Measurements from ENCODE around the gene MOAP1. TPM values are rescaled to one million over a fixed set of nuclear protein-coding genes. Genes with fewer than 3 reads are reported as not detected.

MOAP1 gene
- total RNA-seq, 1 experiment from 2014 or later, result 9.3 TPM

DNA sequence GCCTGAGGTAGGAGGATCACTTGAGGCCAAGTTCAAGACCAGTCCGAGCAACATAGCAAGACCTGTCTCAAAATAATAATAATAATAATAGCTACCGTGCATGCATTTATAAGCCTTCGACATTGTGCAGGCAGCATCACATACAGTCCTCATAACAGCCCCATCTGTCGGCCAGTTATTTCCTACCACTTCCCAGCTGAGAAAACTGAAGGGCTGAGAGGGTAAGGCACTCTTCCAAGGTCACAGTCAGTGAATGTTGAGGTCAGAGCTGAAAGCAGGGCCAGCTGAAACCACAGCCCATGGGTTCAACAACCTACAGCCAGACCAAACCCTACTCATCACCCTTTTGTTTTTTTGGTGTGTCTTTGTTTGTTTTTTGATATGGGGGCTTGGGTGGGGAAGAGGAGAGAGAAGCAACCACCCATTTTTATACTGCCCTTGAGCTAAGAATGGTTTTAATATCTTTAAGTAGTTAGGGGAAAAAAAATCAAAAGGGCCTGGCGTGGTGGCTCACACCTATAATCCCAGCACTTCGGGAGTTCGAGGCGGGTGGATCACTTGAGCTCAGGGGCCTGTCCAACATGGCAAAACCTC lies 52.1 kb downstream of the MOAP1 start:
- intact Hi-C loops (cut with micrococcal nuclease; ENCODE audit: unreplicated experiment), result no loop called here
- H3K4me3 ChIP-seq, result no peak overlapping the region
- no peak overlapping the region for H3K4me2 ChIP-seq
- H3K4me1 ChIP-seq (replicated peaks; ENCODE audit: insufficient read depth), result peaks cover 77% of the 10 kb centered on the region
- H3K79me2 ChIP-seq (ENCODE audit: low read depth), result no peaks in the 10 kb centered on the region
- CTCF ChIA-PET, result interaction anchor here (0.6 to 0.7 kb wide), 3 partner anchors 27 to 150 kb away, joined by 3 to 6 read pairs (median 3); no protein-coding TSS in a partner anchor
- H3K9me3 ChIP-seq (ENCODE audit: insufficient read depth, low read depth), result no peaks in the 10 kb centered on the region
- no peak for TF ChIP-seq EZH2 (IDR thresholded peaks at IDR 0.05; ENCODE audit: low read depth)
- TF ChIP-seq, protein P1, sequence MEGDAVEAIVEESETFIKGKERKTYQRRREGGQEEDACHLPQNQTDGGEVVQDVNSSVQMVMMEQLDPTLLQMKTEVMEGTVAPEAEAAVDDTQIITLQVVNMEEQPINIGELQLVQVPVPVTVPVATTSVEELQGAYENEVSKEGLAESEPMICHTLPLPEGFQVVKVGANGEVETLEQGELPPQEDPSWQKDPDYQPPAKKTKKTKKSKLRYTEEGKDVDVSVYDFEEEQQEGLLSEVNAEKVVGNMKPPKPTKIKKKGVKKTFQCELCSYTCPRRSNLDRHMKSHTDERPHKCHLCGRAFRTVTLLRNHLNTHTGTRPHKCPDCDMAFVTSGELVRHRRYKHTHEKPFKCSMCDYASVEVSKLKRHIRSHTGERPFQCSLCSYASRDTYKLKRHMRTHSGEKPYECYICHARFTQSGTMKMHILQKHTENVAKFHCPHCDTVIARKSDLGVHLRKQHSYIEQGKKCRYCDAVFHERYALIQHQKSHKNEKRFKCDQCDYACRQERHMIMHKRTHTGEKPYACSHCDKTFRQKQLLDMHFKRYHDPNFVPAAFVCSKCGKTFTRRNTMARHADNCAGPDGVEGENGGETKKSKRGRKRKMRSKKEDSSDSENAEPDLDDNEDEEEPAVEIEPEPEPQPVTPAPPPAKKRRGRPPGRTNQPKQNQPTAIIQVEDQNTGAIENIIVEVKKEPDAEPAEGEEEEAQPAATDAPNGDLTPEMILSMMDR (conservative IDR thresholded peaks at IDR 0.05), result peak; percentile 28; the same call in 1 of the 2 replicates
- no peaks in the 10 kb centered on the region for H3K9me2 ChIP-seq (ENCODE audit: insufficient read depth)
- no TSS peak for BruUV-seq (replicated peaks)
- H3K27ac ChIP-seq, result peak overlapping the region; percentile 8
- no peaks in the 10 kb centered on the region for H4K20me1 ChIP-seq (ENCODE audit: insufficient read depth)
- POLR2A ChIA-PET (ENCODE audit: unreplicated experiment), result no interaction called here
- H3K27me3 ChIP-seq (ENCODE audit: insufficient read depth, low read depth), result no peaks in the 10 kb centered on the region
- H3F3A ChIP-seq (ENCODE audit: insufficient read depth, low read depth), result peaks cover 42% of the 10 kb centered on the region
- no peak overlapping the region for H2AFZ ChIP-seq
- H3K36me3 ChIP-seq (ENCODE audit: low read depth), result no peaks in the 10 kb centered on the region
- no peak for DNase-seq

Other genes with a start within 250 kb of the MOAP1 start
- 87.8 and 88.6 TPM in 2 replicates for gene ITPK1, start 69.0 kb downstream of the MOAP1 start, total RNA-seq (2021)
- gene LYSET, start 420 bp upstream of the MOAP1 start, total RNA-seq (2021), result 9.5 and 14.3 TPM in 2 replicates
- gene GON7, start 22.2 kb upstream of the MOAP1 start, total RNA-seq (2021), result 6.4 and 9.3 TPM in 2 replicates
- gene UBR7, start 22.4 kb upstream of the MOAP1 start, total RNA-seq (2021), result 9.3 and 14.3 TPM in 2 replicates
- gene BTBD7, start 148.1 kb upstream of the MOAP1 start, total RNA-seq (2021), result 30.1 and 31.4 TPM in 2 replicates
- not detected in 2 replicates for gene COX8C, start 162.3 kb upstream of the MOAP1 start, total RNA-seq (2021)
- gene UNC79, start 246.0 kb upstream of the MOAP1 start, total RNA-seq (2021), result 0.07 TPM in 1 of 2 replicates, not detected in the other

Data from PC-9 (cell line).